Nephron (organoid): Measurements from ENCODE around the gene ARSH.

Source experiments
- H3K27ac Mint-ChIP-seq, 3 experiments: 2 replicates each; pipeline ENCODE4 v1.8.0; 2020; ENCODE audit warnings: mixed read lengths in 3 of 3, mild to moderate bottlenecking in 2 of 3, moderate library complexity in 1 of 3
- H3K27me3 Mint-ChIP-seq: 2 replicates; pipeline ENCODE4 v1.8.0; 2021; ENCODE audit warnings: low read depth, mild to moderate bottlenecking, moderate library complexity, mixed read lengths
- H3K36me3 Mint-ChIP-seq: 2 replicates; pipeline ENCODE4 v1.8.0; 2020; ENCODE audit warnings: low read depth, mixed read lengths
- H3K4me1 Mint-ChIP-seq: 2 replicates; pipeline ENCODE4 v1.8.0; 2020; ENCODE audit warnings: mixed read lengths
- H3K4me3 Mint-ChIP-seq, 3 experiments: 2 replicates each; pipeline ENCODE4 v1.8.0; 2020; ENCODE audit warnings: mild to moderate bottlenecking in 3 of 3, mixed read lengths in 3 of 3, moderate library complexity in 2 of 3
- H3K9me3 Mint-ChIP-seq: 2 replicates; pipeline ENCODE4 v1.8.0; 2020; ENCODE audit warnings: mixed read lengths
- CTCF ChIP-seq, 3 experiments: fragments of 200-600 bp; sonication (generic); IDR thresholded peaks; one replicate each; pipeline ENCODE4 v1.5.0; 2021; ENCODE audit warnings: antibody characterized with exemption in 3 of 3; ENCODE audit not compliant: unreplicated experiment in 3 of 3

Gene ARSH

GRCh38 chrX:3017492-3017891, 11.1 kb downstream of the ARSH start:
- Mint-ChIP-seq H3K36me3 (no peaks in the 10 kb centered on the region), H3K9me3 (peaks cover 17% of the 10 kb centered on the region), H3K27me3 (peaks cover 3% of the 10 kb centered on the region), H3K4me3 (no peak overlapping the region), H3K27ac (no peak overlapping the region), H3K4me1 (no peaks in the 10 kb centered on the region)
- no peak for TF ChIP-seq CTCF (IDR thresholded peaks at IDR 0.05; ENCODE audit: unreplicated experiment in 3 of 3)

GRCh38 chrX:3024176-3024575, 17.8 kb downstream of the ARSH start:
- H3K36me3 Mint-ChIP-seq = no peaks in the 10 kb centered on the region
- H3K27me3 Mint-ChIP-seq = peaks cover 3% of the 10 kb centered on the region
- no peaks in the 10 kb centered on the region for H3K9me3 Mint-ChIP-seq
- H3K27ac Mint-ChIP-seq = no peak overlapping the region
- TF ChIP-seq CTCF (IDR thresholded peaks at IDR 0.05; ENCODE audit: unreplicated experiment in 3 of 3) = no peak
- no peak overlapping the region for H3K4me3 Mint-ChIP-seq
- no peaks in the 10 kb centered on the region for H3K4me1 Mint-ChIP-seq

GRCh38 chrX:3026074-3026815, 19.9 kb downstream of the ARSH start:
- H3K36me3 Mint-ChIP-seq = no peaks in the 10 kb centered on the region
- TF ChIP-seq CTCF (IDR thresholded peaks at IDR 0.05; ENCODE audit: unreplicated experiment in 3 of 3) = no peak
- H3K27me3 Mint-ChIP-seq = peaks cover 3% of the 10 kb centered on the region
- no peak overlapping the region for H3K4me3 Mint-ChIP-seq
- H3K27ac Mint-ChIP-seq = peak overlapping the region; percentile 36 to 48 (median 47)
- H3K9me3 Mint-ChIP-seq = peaks cover 7% of the 10 kb centered on the region
- no peaks in the 10 kb centered on the region for H3K4me1 Mint-ChIP-seq

GRCh38 chrX:3029129-3029528, 22.8 kb downstream of the ARSH start:
- H3K9me3 Mint-ChIP-seq = peaks cover 16% of the 10 kb centered on the region
- H3K4me3 Mint-ChIP-seq = no peak overlapping the region
- no peak overlapping the region for H3K27ac Mint-ChIP-seq
- H3K27me3 Mint-ChIP-seq = no peaks in the 10 kb centered on the region
- H3K36me3 Mint-ChIP-seq = no peaks in the 10 kb centered on the region
- H3K4me1 Mint-ChIP-seq = no peaks in the 10 kb centered on the region
- TF ChIP-seq CTCF (IDR thresholded peaks at IDR 0.05; ENCODE audit: unreplicated experiment in 3 of 3) = no peak

- H3K27me3 Mint-ChIP-seq = peaks cover 3% of the 10 kb centered on the region
- H3K36me3 Mint-ChIP-seq = peaks cover 4% of the 10 kb centered on the region
- no peak overlapping the region for H3K4me3 Mint-ChIP-seq
- TF ChIP-seq CTCF (IDR thresholded peaks at IDR 0.05; ENCODE audit: unreplicated experiment in 3 of 3) = no peak
- H3K9me3 Mint-ChIP-seq = peaks cover 13% of the 10 kb centered on the region
- no peak overlapping the region for H3K27ac Mint-ChIP-seq
- no peaks in the 10 kb centered on the region for H3K4me1 Mint-ChIP-seq
Measured at GRCh38 chrX:3037218-3037617, 30.9 kb downstream of the ARSH start.

GRCh38 chrX:3044196-3044595, 37.9 kb downstream of the ARSH start:
- TF ChIP-seq CTCF (IDR thresholded peaks at IDR 0.05; ENCODE audit: unreplicated experiment in 3 of 3) = no peak
- H3K27ac Mint-ChIP-seq = no peak overlapping the region
- H3K27me3 Mint-ChIP-seq = peaks cover 6% of the 10 kb centered on the region
- H3K4me3 Mint-ChIP-seq = no peak overlapping the region
- no peaks in the 10 kb centered on the region for H3K36me3 Mint-ChIP-seq
- H3K9me3 Mint-ChIP-seq = peaks cover 6% of the 10 kb centered on the region
- H3K4me1 Mint-ChIP-seq = no peaks in the 10 kb centered on the region
